HG03442 (cell line): ENCODE results near the gene ZNF598.
A peak's percentile ranks its signal among the peaks of the same experiment; 100 is the strongest.

Experiments used
- ATAC-seq: cut with Tn5 transposase; IDR thresholded peaks from one replicate; pipeline ENCODE4 v1.9.1; 2021; ENCODE audit warnings: mild to moderate bottlenecking, moderate library complexity; ENCODE audit not compliant: unreplicated experiment

ZNF598 gene

GRCh38 chr16:2008009-2008526, 1.6 kb downstream of the ZNF598 start:
- ATAC-seq: no peak

GRCh38 chr16:2007081-2007836, 2.4 kb downstream of the ZNF598 start:
- no peak for ATAC-seq

- ATAC-seq: no peak
Observed at GRCh38 chr16:2006317-2006716, 3.3 kb downstream of the ZNF598 start.

GRCh38 chr16:2005646-2006045, 4.0 kb downstream of the ZNF598 start:
- ATAC-seq: no peak

- ATAC-seq: no peak
Observed at GRCh38 chr16:2004795-2005517, 4.7 kb downstream of the ZNF598 start.

GRCh38 chr16:2003827-2004641, 5.6 kb downstream of the ZNF598 start:
- ATAC-seq: peak; percentile 70

- no peak for ATAC-seq
Observed at GRCh38 chr16:2003231-2003826, 6.3 kb downstream of the ZNF598 start.

- no peak for ATAC-seq
Observed at GRCh38 chr16:2002406-2003230, 7.0 kb downstream of the ZNF598 start.

- no peak for ATAC-seq
Observed at GRCh38 chr16:2001456-2002355, 7.9 kb downstream of the ZNF598 start.

GRCh38 chr16:2001035-2001434, 8.6 kb downstream of the ZNF598 start:
- ATAC-seq: no peak

GRCh38 chr16:1999866-2000514, 9.6 kb downstream of the ZNF598 start:
- no peak for ATAC-seq

GRCh38 chr16:1998852-1999801, 10.5 kb downstream of the ZNF598 start:
- no peak for ATAC-seq

- no peak for ATAC-seq
Observed at GRCh38 chr16:1998360-1998835, 11.2 kb downstream of the ZNF598 start.

GRCh38 chr16:1997494-1998359, 11.9 kb downstream of the ZNF598 start:
- no peak for ATAC-seq

GRCh38 chr16:1993731-1994131, 15.9 kb downstream of the ZNF598 start:
- ATAC-seq: no peak

GRCh38 chr16:1992704-1993317, 16.8 kb downstream of the ZNF598 start:
- ATAC-seq: no peak
